WERI-Rb-1 (cell line): Measurements from ENCODE around the gene TOM1L2.

Source experiments
- DNase-seq: peaks from one replicate; pipeline ENCODE4 v3.0.0-alpha.2; 2020
- H3K27ac ChIP-seq: fragments of 250-450 bp; sonication (Bioruptor Pico); 2 replicates; pipeline ENCODE4 v1.5.1; 2020; ENCODE audit warnings: mild to moderate bottlenecking, moderate library complexity
- H3K27me3 ChIP-seq: fragments of 250-450 bp; sonication (Bioruptor Pico); 2 replicates; pipeline ENCODE4 v1.5.1; 2021; ENCODE audit warnings: mild to moderate bottlenecking, low read depth, moderate library complexity; ENCODE audit not compliant: insufficient read depth, severe bottlenecking
- H3K36me3 ChIP-seq: fragments of 250-450 bp; sonication (Bioruptor Pico); 2 replicates; pipeline ENCODE4 v1.5.1; 2020; ENCODE audit warnings: mild to moderate bottlenecking, moderate library complexity
- H3K4me3 ChIP-seq: 2 replicates; pipeline ENCODE4 v1.5.1; 2011; ENCODE audit warnings: low read depth, mild to moderate bottlenecking, control low read depth, low read length
- H3K9me3 ChIP-seq: fragments of 250-450 bp; sonication (Bioruptor Pico); 2 replicates; pipeline ENCODE4 v1.5.1; 2021; ENCODE audit warnings: mild to moderate bottlenecking, moderate library complexity; ENCODE audit not compliant: severe bottlenecking
- TF ChIP-seq, protein P1 (sequence below): IDR thresholded peaks from 2 replicates; pipeline ENCODE4 v1.5.1; 2011; ENCODE audit warnings: low read depth, mild to moderate bottlenecking, control low read depth, inconsistent platforms, low read length

TOM1L2 gene

GRCh38 chr17:17847726-17848125 lies 124.5 kb downstream of the TOM1L2 start:
- H3K36me3 ChIP-seq, result no peaks in the 10 kb centered on the region
- H3K4me3 ChIP-seq, result no peak overlapping the region
- no peaks in the 10 kb centered on the region for H3K27me3 ChIP-seq
- DNase-seq, result no peak
- H3K9me3 ChIP-seq, result no peaks in the 10 kb centered on the region
- TF ChIP-seq, protein P1, sequence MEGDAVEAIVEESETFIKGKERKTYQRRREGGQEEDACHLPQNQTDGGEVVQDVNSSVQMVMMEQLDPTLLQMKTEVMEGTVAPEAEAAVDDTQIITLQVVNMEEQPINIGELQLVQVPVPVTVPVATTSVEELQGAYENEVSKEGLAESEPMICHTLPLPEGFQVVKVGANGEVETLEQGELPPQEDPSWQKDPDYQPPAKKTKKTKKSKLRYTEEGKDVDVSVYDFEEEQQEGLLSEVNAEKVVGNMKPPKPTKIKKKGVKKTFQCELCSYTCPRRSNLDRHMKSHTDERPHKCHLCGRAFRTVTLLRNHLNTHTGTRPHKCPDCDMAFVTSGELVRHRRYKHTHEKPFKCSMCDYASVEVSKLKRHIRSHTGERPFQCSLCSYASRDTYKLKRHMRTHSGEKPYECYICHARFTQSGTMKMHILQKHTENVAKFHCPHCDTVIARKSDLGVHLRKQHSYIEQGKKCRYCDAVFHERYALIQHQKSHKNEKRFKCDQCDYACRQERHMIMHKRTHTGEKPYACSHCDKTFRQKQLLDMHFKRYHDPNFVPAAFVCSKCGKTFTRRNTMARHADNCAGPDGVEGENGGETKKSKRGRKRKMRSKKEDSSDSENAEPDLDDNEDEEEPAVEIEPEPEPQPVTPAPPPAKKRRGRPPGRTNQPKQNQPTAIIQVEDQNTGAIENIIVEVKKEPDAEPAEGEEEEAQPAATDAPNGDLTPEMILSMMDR, result no peak
- no peak overlapping the region for H3K27ac ChIP-seq

GRCh38 chr17:17847118-17847689 lies 125.0 kb downstream of the TOM1L2 start:
- H3K9me3 ChIP-seq, result no peaks in the 10 kb centered on the region
- H3K27me3 ChIP-seq, result no peaks in the 10 kb centered on the region
- H3K36me3 ChIP-seq, result no peaks in the 10 kb centered on the region
- H3K27ac ChIP-seq, result no peak overlapping the region
- H3K4me3 ChIP-seq, result no peak overlapping the region
- TF ChIP-seq, protein P1, result no peak
- no peak for DNase-seq

GRCh38 chr17:17846645-17847044 lies 125.6 kb downstream of the TOM1L2 start:
- TF ChIP-seq, protein P1, result no peak
- H3K9me3 ChIP-seq, result no peaks in the 10 kb centered on the region
- no peak overlapping the region for H3K4me3 ChIP-seq
- H3K36me3 ChIP-seq, result no peaks in the 10 kb centered on the region
- no peak for DNase-seq
- no peak overlapping the region for H3K27ac ChIP-seq
- H3K27me3 ChIP-seq, result no peaks in the 10 kb centered on the region

GRCh38 chr17:17846003-17846402 lies 126.2 kb downstream of the TOM1L2 start:
- Histone ChIP-seq H3K27ac (no peak overlapping the region), H3K27me3 (no peaks in the 10 kb centered on the region), H3K4me3 (no peak overlapping the region), H3K9me3 (no peaks in the 10 kb centered on the region), H3K36me3 (no peaks in the 10 kb centered on the region)
- no peak for DNase-seq
- TF ChIP-seq, protein P1, result no peak

DNA sequence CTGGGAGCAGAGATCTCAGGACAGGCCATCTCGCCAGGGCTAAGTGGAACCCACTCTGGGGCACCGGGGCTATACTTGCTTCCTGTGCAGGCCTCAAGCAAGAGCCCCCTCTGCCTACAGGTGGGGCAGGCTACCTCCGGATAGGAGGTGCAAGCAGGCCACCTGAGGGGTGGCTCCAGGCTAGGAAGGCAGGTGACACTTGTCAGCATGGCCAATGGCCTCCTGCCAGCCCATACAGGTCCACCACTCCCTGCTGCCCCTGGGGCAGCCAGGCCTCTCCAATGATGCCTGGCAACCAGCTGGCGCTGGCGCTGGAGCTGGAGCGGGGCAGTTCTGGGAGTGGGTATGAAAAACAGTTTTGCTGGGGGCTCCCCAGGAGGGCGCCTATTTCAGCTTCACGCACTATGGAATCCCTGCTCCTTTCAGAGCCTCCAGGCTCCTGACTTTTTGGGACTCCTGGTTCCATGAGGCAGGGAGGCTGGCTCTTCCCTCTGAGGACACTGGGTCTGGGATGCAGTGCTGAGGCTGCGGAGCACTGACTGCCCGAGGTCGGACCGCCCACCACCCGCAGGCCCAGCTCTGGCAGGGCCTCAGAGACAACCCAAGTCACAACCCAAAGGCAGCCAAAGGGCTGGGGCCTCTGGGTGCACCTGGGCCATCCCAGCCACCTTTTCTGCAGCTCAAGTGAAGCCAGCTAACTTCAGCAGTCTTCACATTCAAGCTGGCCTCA lies 127.0 kb downstream of the TOM1L2 start:
- Histone ChIP-seq H3K27ac (no peak overlapping the region), H3K9me3 (no peaks in the 10 kb centered on the region), H3K36me3 (no peaks in the 10 kb centered on the region), H3K27me3 (no peaks in the 10 kb centered on the region), H3K4me3 (no peak overlapping the region)
- DNase-seq, result no peak
- TF ChIP-seq, protein P1, result no peak
